HepG2 (cell line): Measurements from ENCODE around the gene CNTN4.

Experiments used
- CEBPB ChIP-seq: IDR thresholded peaks from 2 replicates; pipeline ENCODE4 v1.6.1; 2011; ENCODE audit warnings: low read depth, low read length, improper control_type of control experiment, borderline replicate concordance
- CHD2 ChIP-seq: IDR thresholded peaks from 2 replicates; pipeline ENCODE4 v1.6.1; 2011; ENCODE audit warnings: low read depth, low read length, improper control_type of control experiment
- CTCF ChIP-seq: sonication (generic); formaldehyde crosslinking; IDR thresholded peaks from 2 replicates; pipeline ENCODE4 v1.5.0; 2020; ENCODE audit warnings: mild to moderate bottlenecking, missing genetic modification reagents, moderate library complexity
- HNRNPL ChIP-seq: fragments of 200-400 bp; formaldehyde crosslinking; IDR thresholded peaks from 2 replicates; pipeline ENCODE4 v1.6.1; 2017; ENCODE audit warnings: mild to moderate bottlenecking, low read depth, low read length
- KDM6A ChIP-seq: IDR thresholded peaks from 2 replicates; pipeline ENCODE4 v1.6.1; 2016; ENCODE audit warnings: low read depth
- MAFK ChIP-seq, 2 experiments: IDR thresholded peaks in 1 of 2; conservative IDR thresholded peaks in 1 of 2; 2 replicates each; pipeline ENCODE4 v1.6.1; 2011; ENCODE audit warnings: improper control_type of control experiment in 2 of 2, low read length in 2 of 2
- SRSF1 ChIP-seq: fragments of 200-400 bp; formaldehyde crosslinking; optimal IDR thresholded peaks from 2 replicates; pipeline ENCODE3; 2017; ENCODE audit warnings: mild to moderate bottlenecking, low read depth, low read length, moderate library complexity
- TRIM24 ChIP-seq: sonication (generic); formaldehyde crosslinking; IDR thresholded peaks from 2 replicates; pipeline ENCODE4 v1.8.0; 2022; ENCODE audit warnings: mild to moderate bottlenecking, missing genetic modification reagents
- ZBTB33 ChIP-seq: sonication (generic); formaldehyde crosslinking; IDR thresholded peaks from 2 replicates; pipeline ENCODE4 v1.4.0; 2020; ENCODE audit warnings: missing genetic modification reagents
- ZNF552 ChIP-seq: sonication (generic); formaldehyde crosslinking; IDR thresholded peaks from 2 replicates; pipeline ENCODE4 v1.9.0; 2022; ENCODE audit warnings: missing genetic modification reagents, mild to moderate bottlenecking, borderline replicate concordance

GRCh38 chr3:2822611-2823010, 723.9 kb downstream of the CNTN4 start:
- TF ChIP-seq ZBTB33 (CRISPR knock-in tag): no peak
- TF ChIP-seq MAFK (conservative IDR thresholded peaks at IDR 0.05 in 1 of 2, IDR thresholded peaks at IDR 0.05 in 1 of 2; ENCODE audit: low read length in 2 of 2): no peak
- TF ChIP-seq SRSF1: no peak
- TF ChIP-seq KDM6A (CRISPR knock-in tag): no peak
- TF ChIP-seq HNRNPL: no peak
- no peak for TF ChIP-seq ZNF552 (CRISPR knock-in tag)
- TF ChIP-seq CTCF (CRISPR knock-in tag): no peak
- no peak for TF ChIP-seq CEBPB
- no peak for TF ChIP-seq CHD2
- no peak for TF ChIP-seq TRIM24 (CRISPR knock-in tag)
